Measurements from ENCODE around the gene PITHD1.

GRCh38 chr1:23814016-23814415 lies 35.8 kb downstream of the PITHD1 start:
- TF ChIP-seq E2F6 (IDR thresholded peaks at IDR 0.05) (no peak), CTCF (IDR thresholded peaks at IDR 0.05; ENCODE audit: control extremely low read depth in 1 of 3, insufficient read depth in 1 of 3, low read depth in 1 of 3, low read length in 3 of 3) (no peak), SIX5 (IDR thresholded peaks at IDR 0.05; ENCODE audit: low read depth, low read length) (no peak), EP300 (IDR thresholded peaks at IDR 0.05; ENCODE audit: borderline replicate concordance in 1 of 2, low read depth in 2 of 2, low read length in 2 of 2) (no peak), SIN3A (conservative IDR thresholded peaks at IDR 0.05 in 1 of 2, IDR thresholded peaks at IDR 0.05 in 1 of 2; ENCODE audit: low read depth in 1 of 2, low read length in 2 of 2) (no peak), ATF2 (IDR thresholded peaks at IDR 0.05; ENCODE audit: low read length) (no peak)
